Measurements from ENCODE around the gene DYNLT1. TPM values are rescaled to one million over a fixed set of nuclear protein-coding genes. Genes with fewer than 3 reads are reported as not detected.
"Not testable (repeated sequence)": the region's sequence is repeated elsewhere in the genome, so short reads cannot be mapped to it uniquely, and the experiment has no call there.

Gene DYNLT1
- total RNA-seq, 5 donors from 2014 or later (not counting 1 experiment from before 2014, with no cell fraction given): 50.8 to 128 (median 59.5) TPM

GRCh38 chr6:158635427-158636073 lies 9.0 kb downstream of the DYNLT1 start:
- POLR2A ChIA-PET: interaction anchor here (0.5 to 1.6 kb wide), 5 partner anchors 8 to 47 kb away, joined by 3 to 7 read pairs (median 4); partner anchors contain the start of gene DYNLT1 (in 1 of the 2)
- Mint-ChIP-seq H3K27ac (peak overlapping the region; percentile 82 to 84), H3K36me3 (peaks cover 48% of the 10 kb centered on the region), H3K4me3 (peak overlapping the region in 1 of 3 donors; percentile 45), H3K4me1 (peaks cover 69 to 71% (median 70%) of the 10 kb centered on the region in 3 donors), H3K9me3 (no peaks in the 10 kb centered on the region), H3K27me3 (no peaks in the 10 kb centered on the region)
- DNase-seq (no peak), ATAC-seq (replicated peaks in 1 of 4) (no peak)
- no peaks in the 10 kb centered on the region for H3K9me3 ChIP-seq
- no peak overlapping the region for H3K4me3 ChIP-seq (ENCODE audit: control insufficient read depth in 1 of 2, extremely low read depth in 1 of 2, low read length in 1 of 2)
- H3K27ac ChIP-seq (ENCODE audit: low read length): peak overlapping the region; percentile 64
- WGBS (ENCODE audit: insufficient coverage): no CpG with 5 or more reads among the region's 7 CpGs
- CTCF ChIA-PET: interaction anchor here (0.7 to 1.1 kb wide), 5 partner anchors 14 to 56 kb away, joined by 3 to 5 read pairs (median 3); partner anchors contain the start of gene SYTL3 (in 2 of the 2)
- H3K27me3 ChIP-seq (replicated peaks in 1 of 2; ENCODE audit: control insufficient read depth in 2 of 2, extremely low read depth in 1 of 2, insufficient read depth in 2 of 2, low read length in 1 of 2): no peaks in the 10 kb centered on the region
- peaks cover 10 to 64% of the 10 kb centered on the region in 2 donors for H3K36me3 ChIP-seq (ENCODE audit: control insufficient read depth in 2 of 2, extremely low read depth in 1 of 2, insufficient read depth in 1 of 2, low read length in 1 of 2)
- H3K4me1 ChIP-seq (ENCODE audit: control insufficient read depth in 1 of 2, extremely low read depth in 1 of 2, insufficient read depth in 2 of 2, low read length in 2 of 2): peaks cover 20 to 49% of the 10 kb centered on the region in 2 experiments

DNA sequence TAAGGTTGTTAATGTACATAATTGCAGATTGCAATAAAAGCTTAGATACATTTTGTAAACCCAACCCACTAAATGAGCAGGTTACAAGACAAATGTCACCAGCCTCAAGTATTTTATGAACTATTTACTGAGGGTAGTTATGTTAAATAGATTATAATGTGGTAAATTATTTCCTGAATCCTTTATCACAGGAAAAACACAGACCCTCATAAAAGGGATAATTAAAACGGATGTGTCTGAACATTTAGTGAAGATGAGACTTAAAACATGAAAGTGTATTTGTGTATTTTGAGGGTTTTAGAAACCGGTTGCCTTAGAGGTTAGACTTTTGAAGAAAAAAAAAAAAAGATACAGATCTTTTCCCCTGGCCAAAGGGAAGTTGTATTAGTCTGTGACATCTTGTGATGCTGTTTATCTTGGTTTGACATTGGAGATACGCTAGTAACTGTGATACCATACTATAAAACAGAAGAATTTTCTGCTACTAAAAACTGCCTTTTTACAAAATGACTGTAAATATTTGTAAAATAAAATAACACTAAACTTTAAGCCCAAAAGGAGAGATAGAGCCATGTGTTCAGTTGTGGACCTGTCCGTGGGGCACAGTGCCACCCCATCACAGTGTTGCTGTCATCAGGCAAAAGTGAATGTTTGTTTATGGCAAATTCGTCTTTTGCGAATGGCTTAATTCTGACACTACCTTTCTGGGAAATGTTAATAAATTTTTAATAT lies 9.7 kb downstream of the DYNLT1 start:
- WGBS (ENCODE audit: insufficient coverage): no CpG with 5 or more reads among the region's 6 CpGs
- Mint-ChIP-seq H3K36me3 (peaks cover 44% of the 10 kb centered on the region), H3K4me1 (peaks cover 63 to 66% (median 64%) of the 10 kb centered on the region in 3 donors), H3K27ac (peak overlapping the region; percentile 82 to 84), H3K4me3 (peak overlapping the region in 1 of 3 donors; percentile 45), H3K9me3 (no peaks in the 10 kb centered on the region), H3K27me3 (no peaks in the 10 kb centered on the region)
- Histone ChIP-seq H3K36me3 (ENCODE audit: control insufficient read depth in 2 of 2, extremely low read depth in 1 of 2, insufficient read depth in 1 of 2, low read length in 1 of 2) (peaks cover 8 to 68% of the 10 kb centered on the region in 2 donors), H3K27me3 (replicated peaks in 1 of 2; ENCODE audit: control insufficient read depth in 2 of 2, extremely low read depth in 1 of 2, insufficient read depth in 2 of 2, low read length in 1 of 2) (no peaks in the 10 kb centered on the region), H3K9me3 (no peaks in the 10 kb centered on the region), H3K4me1 (ENCODE audit: control insufficient read depth in 1 of 2, extremely low read depth in 1 of 2, insufficient read depth in 2 of 2, low read length in 2 of 2) (peaks cover 20 to 43% of the 10 kb centered on the region in 2 experiments), H3K4me3 (ENCODE audit: control insufficient read depth in 1 of 2, extremely low read depth in 1 of 2, low read length in 1 of 2) (no peak overlapping the region), H3K27ac (ENCODE audit: low read length) (peak overlapping the region; percentile 64)
- ChIA-PET POLR2A (interaction anchor here in 1 of 2 donors (0.6 to 1.6 kb wide), 3 partner anchors 9 to 358 kb away, joined by 3 to 5 read pairs (median 4); partner anchors contain the start of gene DYNLT1), CTCF (interaction anchor here (0.7 to 1.1 kb wide), 7 partner anchors 15 to 56 kb away, joined by 3 to 5 read pairs (median 3); partner anchors contain the start of gene SYTL3 (in 1 of the 2))
- peak in 1 of 35 experiments; percentile 52 for DNase-seq
- ATAC-seq (replicated peaks in 1 of 4): peak in 2 of 4 experiments; percentile 43 to 77

DNA sequence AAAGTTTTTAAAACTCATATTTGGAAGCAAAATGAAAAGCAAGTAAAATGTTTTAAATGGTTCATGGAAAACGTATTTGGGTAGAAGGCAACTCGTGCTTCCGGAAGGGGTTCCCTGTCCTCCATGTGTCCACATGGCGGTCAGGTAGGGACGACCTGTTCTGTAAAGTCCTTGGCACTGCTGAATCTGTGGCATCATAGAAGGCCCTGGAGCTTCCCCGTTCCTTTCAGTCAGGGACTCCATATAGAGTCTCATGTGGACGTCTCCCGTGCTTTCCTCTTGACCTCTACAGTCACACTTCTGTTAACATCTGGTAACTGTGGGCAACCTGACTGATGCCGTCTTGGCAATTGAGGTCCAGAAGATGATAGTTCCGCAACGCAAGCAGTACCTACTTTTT lies 11.4 kb downstream of the DYNLT1 start:
- Mint-ChIP-seq H3K27me3 (no peaks in the 10 kb centered on the region), H3K27ac (peak overlapping the region; percentile 48 to 76), H3K4me3 (no peak overlapping the region), H3K4me1 (peaks cover 53 to 57% (median 57%) of the 10 kb centered on the region in 3 donors), H3K36me3 (peaks cover 52% of the 10 kb centered on the region), H3K9me3 (no peaks in the 10 kb centered on the region)
- Histone ChIP-seq H3K36me3 (ENCODE audit: control insufficient read depth in 2 of 2, extremely low read depth in 1 of 2, insufficient read depth in 1 of 2, low read length in 1 of 2) (peaks cover 8 to 68% of the 10 kb centered on the region in 2 donors), H3K9me3 (no peaks in the 10 kb centered on the region), H3K4me3 (ENCODE audit: control insufficient read depth in 1 of 2, extremely low read depth in 1 of 2, low read length in 1 of 2) (no peak overlapping the region), H3K4me1 (ENCODE audit: control insufficient read depth in 1 of 2, extremely low read depth in 1 of 2, insufficient read depth in 2 of 2, low read length in 2 of 2) (peaks cover 20 to 27% of the 10 kb centered on the region in 2 experiments), H3K27ac (ENCODE audit: low read length) (no peak overlapping the region), H3K27me3 (replicated peaks in 1 of 2; ENCODE audit: control insufficient read depth in 2 of 2, extremely low read depth in 1 of 2, insufficient read depth in 2 of 2, low read length in 1 of 2) (no peaks in the 10 kb centered on the region)
- ATAC-seq (replicated peaks in 1 of 4) (no peak), DNase-seq (no peak)
- ChIA-PET CTCF (interaction anchor here (0.6 to 1.4 kb wide), 3 partner anchors 9 to 84 kb away, joined by 3 to 4 read pairs (median 3); no protein-coding TSS in a partner anchor), POLR2A (interaction anchor here (0.5 to 0.7 kb wide), 3 partner anchors 11 to 1313 kb away, joined by 3 to 6 read pairs (median 3); no protein-coding TSS in a partner anchor)
- 97% methylated on average over 8 of the region's 11 CpGs for WGBS (ENCODE audit: insufficient coverage)

DNA sequence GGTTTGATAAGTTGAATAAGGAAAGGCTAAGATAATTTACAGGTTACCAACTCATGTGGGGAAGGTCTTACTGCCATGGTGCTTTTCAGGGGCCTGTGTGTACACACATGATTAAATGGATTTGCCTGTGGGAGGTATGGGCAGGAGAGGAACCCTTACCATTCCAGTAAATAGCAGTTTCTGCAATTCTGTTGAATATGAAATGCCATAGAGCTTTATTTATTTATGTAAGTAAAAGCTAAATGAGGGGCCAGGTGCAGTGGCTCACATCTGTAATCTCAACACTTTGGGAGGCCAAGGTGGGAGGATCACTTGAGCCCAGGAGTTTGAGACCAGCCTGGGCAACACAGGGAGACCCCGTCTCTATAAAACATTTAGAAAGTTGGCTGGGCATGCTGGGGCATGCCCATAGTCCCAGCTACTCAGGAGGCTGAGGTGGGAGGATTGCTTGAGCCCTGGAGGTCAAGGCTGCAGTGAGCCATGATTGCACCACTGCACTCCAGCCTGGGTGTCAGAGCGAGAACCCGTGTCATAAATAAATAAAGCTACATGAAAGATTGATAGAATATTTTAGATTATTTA lies 11.9 kb downstream of the DYNLT1 start:
- H3K9me3 ChIP-seq; H3K4me3 ChIP-seq (ENCODE audit: control insufficient read depth in 1 of 2, extremely low read depth in 1 of 2, low read length in 1 of 2); H3K27me3 ChIP-seq (replicated peaks in 1 of 2; ENCODE audit: control insufficient read depth in 2 of 2, extremely low read depth in 1 of 2, insufficient read depth in 2 of 2, low read length in 1 of 2); ATAC-seq (replicated peaks in 1 of 4); H3K27me3 Mint-ChIP-seq; DNase-seq; H3K9me3 Mint-ChIP-seq; H3K27ac ChIP-seq (ENCODE audit: low read length); H3K4me3 Mint-ChIP-seq: not testable (repeated sequence)
- 83% methylated on average over 1 of the region's 3 CpGs for WGBS (ENCODE audit: insufficient coverage)
- Histone ChIP-seq H3K4me1 (ENCODE audit: control insufficient read depth in 1 of 2, extremely low read depth in 1 of 2, insufficient read depth in 2 of 2, low read length in 2 of 2) (peaks cover 20 to 27% of the 10 kb centered on the region in 2 experiments), H3K36me3 (ENCODE audit: control insufficient read depth in 2 of 2, extremely low read depth in 1 of 2, insufficient read depth in 1 of 2, low read length in 1 of 2) (peaks cover 8 to 71% of the 10 kb centered on the region in 2 donors)
- Mint-ChIP-seq H3K4me1 (peaks cover 56 to 57% (median 57%) of the 10 kb centered on the region in 3 donors), H3K27ac (peak overlapping the region; percentile 75 to 84), H3K36me3 (peaks cover 53% of the 10 kb centered on the region)
- ChIA-PET POLR2A (interaction anchor here (0.5 to 0.7 kb wide), 3 partner anchors 11 to 1312 kb away, joined by 3 to 6 read pairs (median 3); no protein-coding TSS in a partner anchor), CTCF (interaction anchor here (0.6 to 1.4 kb wide), 3 partner anchors 10 to 85 kb away, joined by 3 to 4 read pairs (median 3); no protein-coding TSS in a partner anchor)

DNA sequence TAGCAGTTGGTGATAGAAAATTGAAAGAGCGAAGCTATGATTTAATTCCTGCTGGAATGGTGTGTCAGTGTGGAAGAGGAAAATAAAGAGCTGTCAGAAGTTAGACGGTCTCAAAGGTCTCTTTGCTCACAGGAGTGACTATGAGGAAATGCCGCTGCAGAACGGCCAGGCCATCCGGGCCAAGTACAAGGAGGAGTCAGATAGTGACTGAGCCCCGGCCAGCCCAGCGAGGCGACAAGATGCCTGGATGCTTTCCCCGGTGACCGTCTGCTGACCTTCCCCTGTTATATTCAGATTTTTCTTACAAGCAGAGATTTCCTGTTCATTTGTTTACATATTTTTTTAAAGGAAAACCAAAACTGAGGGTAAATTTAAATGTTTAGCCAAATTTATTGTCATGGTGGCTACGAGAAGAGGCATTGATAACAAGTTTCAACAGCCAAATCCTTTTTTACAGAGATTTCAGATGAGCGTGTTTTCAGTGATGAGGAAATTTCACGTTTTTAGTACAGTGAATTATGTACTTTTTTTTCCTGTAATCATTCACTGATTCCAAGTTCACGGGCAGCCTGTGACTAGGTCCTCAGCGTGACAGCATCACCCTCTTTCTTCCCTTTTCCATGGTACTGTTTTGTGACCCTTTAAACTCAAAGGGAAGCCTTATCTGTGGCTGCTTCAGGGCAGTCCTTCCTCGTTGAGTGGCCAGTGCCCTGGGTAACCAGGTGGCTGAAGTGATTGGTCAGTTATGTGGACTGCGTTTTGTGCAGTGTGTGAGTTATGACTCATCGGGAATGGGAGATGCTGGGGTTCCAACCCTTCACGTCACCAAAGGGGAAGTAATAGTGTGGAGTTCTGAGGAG lies 12.6 kb downstream of the DYNLT1 start:
- peaks cover 8 to 71% of the 10 kb centered on the region in 2 donors for H3K36me3 ChIP-seq (ENCODE audit: control insufficient read depth in 2 of 2, extremely low read depth in 1 of 2, insufficient read depth in 1 of 2, low read length in 1 of 2)
- ATAC-seq (replicated peaks in 1 of 4): no peak
- no peak overlapping the region for H3K4me3 Mint-ChIP-seq

More for the DNA sequence above, 12.6 kb downstream of the DYNLT1 start:
- Mint-ChIP-seq H3K27ac (peak overlapping the region; percentile 75 to 84), H3K4me1 (peaks cover 50 to 55% (median 52%) of the 10 kb centered on the region in 3 donors), H3K36me3 (peaks cover 54% of the 10 kb centered on the region), H3K9me3 (no peaks in the 10 kb centered on the region), H3K27me3 (no peaks in the 10 kb centered on the region)
- no peak for DNase-seq
- Histone ChIP-seq H3K27ac (ENCODE audit: low read length) (no peak overlapping the region), H3K9me3 (no peaks in the 10 kb centered on the region), H3K4me3 (ENCODE audit: control insufficient read depth in 1 of 2, extremely low read depth in 1 of 2, low read length in 1 of 2) (no peak overlapping the region), H3K4me1 (ENCODE audit: control insufficient read depth in 1 of 2, extremely low read depth in 1 of 2, insufficient read depth in 2 of 2, low read length in 2 of 2) (peaks cover 19 to 27% of the 10 kb centered on the region in 2 experiments), H3K27me3 (replicated peaks in 1 of 2; ENCODE audit: control insufficient read depth in 2 of 2, extremely low read depth in 1 of 2, insufficient read depth in 2 of 2, low read length in 1 of 2) (no peaks in the 10 kb centered on the region)
- POLR2A ChIA-PET: no interaction called here
- CTCF ChIA-PET: interaction anchor here (0.6 to 1.4 kb wide), 3 partner anchors 10 to 417 kb away, joined by 3 to 12 read pairs (median 4); no protein-coding TSS in a partner anchor
- WGBS (ENCODE audit: insufficient coverage): 89% methylated on average over 7 of the region's 19 CpGs
